Amniotic epithelial cell (primary cell): ENCODE measurements around the gene CHST9.

Experiments
- DNase-seq: peaks from one replicate; pipeline ENCODE4 v3.0.0-alpha.2; 2010; ENCODE audit warnings: low read depth

Gene CHST9

DNA sequence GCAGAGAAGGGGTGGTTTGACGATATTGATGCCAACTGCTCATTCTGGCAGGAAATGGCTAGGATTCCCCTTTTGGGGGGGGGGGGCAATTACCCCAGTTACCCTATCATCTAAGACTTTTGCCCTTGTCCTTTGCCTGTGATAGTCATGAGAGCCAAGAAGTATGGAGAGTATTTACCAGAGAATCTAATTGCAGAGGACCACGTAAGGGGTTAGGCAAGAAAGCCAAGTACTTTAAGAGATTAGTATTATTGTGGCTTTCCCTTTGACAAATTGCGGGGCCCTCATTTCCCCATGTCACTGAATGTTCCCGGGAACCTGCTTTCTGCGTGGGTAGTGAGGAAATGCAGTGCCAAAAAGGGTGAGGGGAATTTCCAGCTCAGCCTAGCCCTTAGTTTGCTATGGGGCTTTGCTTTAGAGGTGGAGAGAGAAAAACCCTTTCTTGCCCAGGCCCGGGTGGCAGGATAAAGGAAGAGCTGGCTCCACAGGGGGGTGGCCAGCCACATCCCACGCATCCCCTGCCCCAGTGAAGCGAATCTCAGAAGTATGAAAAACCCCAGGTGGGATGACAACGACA, 321.1 kb downstream of the CHST9 start:
- no peak for DNase-seq

DNA sequence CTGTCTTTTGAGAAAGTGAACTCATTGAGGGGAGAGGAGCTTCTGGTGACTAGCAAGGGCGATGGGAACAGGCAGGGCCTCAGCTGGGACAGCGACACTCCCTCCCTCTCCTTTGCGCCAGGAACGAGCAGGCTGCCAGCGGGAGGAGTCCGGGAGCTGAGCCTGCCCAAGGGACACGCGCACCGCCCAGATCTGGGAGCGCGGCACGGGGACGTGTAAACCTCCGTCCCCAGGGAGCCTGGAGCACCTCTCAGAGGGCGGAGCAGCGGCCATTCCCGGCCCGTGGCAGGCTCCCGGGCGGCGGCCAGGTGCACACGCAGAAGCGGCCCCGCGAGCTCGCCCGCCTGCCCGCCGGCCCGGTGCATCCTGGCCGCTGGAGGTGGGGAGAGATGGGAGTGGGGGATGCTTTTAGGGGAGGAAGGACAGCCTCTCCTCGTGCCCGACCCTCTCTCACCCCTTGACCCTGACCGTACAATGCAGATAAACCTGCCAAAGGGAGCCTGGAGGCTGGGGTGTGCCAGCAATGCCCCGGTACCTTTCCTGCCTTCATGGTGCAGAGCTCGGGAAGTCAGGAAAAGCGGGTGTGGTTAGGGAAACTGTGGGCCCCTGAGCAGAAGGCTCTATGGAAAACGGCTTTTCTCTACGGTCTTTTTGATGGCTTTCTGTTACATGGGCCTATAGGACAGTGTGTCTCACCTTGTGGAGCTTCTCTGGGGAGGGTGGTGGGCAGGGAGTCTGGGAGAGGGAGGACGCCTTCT, 321.8 kb downstream of the CHST9 start:
- DNase-seq, result no peak

DNA sequence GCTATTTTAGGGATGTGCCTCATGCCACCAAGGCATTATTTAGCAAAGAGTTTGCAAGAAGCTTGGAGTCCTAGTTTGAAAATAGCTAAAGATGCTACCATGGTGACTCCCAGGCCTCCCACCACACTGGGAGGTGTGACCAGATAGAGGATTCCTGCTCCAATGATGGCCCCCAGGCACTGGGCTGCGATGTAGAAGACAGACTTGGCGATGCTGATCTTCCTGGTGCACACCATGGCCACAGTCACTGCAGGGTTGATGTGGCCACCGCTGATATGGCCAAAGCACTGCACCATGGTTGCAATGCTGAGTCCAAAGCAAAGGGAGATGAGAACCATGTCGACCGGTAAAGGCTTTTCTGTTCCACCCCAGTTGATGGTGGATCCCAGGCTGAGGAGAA, 323.0 kb downstream of the CHST9 start:
- no peak for DNase-seq
